ENCODE results near the gene MROH9. TPM values are rescaled to one million over a fixed set of nuclear protein-coding genes. Genes with fewer than 3 reads are reported as not detected.

MROH9 gene, protein sequence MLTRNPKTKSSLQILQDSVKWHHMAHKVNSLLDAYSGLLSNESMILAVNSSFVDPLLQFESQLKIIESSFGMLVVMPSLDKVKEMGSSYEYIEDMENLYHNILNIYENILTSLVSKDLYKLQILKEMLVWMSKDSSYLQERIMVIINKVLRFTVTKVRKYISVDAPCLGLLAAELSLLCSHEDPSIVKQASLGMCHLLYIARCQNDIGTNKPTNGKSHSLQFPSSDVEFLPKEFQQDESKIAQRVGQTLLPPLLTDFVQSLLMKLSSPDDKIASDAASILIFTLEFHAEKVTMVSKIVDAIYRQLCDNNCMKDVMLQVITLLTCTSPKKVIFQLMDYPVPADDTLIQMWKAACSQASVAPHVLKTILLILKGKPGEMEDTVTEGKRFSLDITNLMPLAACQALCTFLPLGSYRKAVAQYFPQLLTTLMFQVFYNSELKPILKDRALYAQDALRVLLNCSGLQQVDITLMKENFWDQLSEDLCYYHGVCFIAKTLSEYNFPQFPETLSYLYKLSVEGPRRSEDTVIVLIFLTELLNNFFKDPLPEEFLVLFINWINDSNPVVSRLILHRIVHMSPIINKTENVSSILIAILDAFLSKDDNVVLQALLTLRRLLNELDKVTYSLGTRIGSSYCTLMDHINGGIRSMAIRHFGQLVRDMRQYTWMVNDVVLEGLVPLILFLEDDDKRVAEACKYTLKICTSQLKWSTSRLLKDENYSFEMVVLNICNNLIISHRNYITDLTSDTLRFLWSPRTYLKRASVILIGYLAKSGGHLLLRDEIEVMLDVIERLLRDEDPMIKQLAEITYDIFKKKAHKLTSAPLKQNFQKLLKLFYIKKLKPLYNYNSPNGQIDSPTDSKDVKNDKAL
- total RNA-seq: not detected

DNA sequence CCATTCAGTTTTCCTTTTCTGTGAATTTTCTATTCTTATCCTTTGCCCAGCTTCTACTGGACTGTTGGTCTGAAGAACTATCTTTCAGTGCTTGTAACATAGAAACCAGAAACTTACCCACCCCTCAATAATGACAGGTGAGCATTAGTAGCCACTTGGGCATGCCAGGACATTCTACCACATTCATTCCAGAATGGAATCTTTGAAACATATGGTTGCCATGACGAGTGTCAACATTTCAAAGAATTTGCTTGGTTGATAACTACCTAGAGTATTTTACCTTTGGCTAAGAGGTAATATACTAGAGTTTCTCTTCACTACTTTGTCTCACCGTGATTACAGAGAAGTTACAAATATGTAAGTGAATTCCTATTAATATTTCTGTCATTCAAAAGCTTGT is at the start of gene MROH9:
MROH9 (plus strand) TSS at position 304 of the 400 bp plus-strand sequence. CDS start 10,023 bp downstream, outside the sequence.
- no peaks in the 10 kb centered on the region for H3K9me3 ChIP-seq
- H3K4me3 ChIP-seq: no peak within 1 kb of the TSS
- no peak within 1 kb of the TSS for H3K27ac ChIP-seq
- no peaks in the 10 kb centered on the region for H3K36me3 ChIP-seq
- no peak for DNase-seq (ENCODE audit: low spot score in 2 of 2)
- no peaks in the 10 kb centered on the region for H3K27me3 ChIP-seq
- 50% methylated on average over 2 of the region's 2 CpGs for WGBS
- TF ChIP-seq POLR2AphosphoS5 (IDR thresholded peaks at IDR 0.05) (no peak), POLR2A (IDR thresholded peaks at IDR 0.05) (no peak), EP300 (IDR thresholded peaks at IDR 0.05) (no peak)
- TF ChIP-seq, protein P1, sequence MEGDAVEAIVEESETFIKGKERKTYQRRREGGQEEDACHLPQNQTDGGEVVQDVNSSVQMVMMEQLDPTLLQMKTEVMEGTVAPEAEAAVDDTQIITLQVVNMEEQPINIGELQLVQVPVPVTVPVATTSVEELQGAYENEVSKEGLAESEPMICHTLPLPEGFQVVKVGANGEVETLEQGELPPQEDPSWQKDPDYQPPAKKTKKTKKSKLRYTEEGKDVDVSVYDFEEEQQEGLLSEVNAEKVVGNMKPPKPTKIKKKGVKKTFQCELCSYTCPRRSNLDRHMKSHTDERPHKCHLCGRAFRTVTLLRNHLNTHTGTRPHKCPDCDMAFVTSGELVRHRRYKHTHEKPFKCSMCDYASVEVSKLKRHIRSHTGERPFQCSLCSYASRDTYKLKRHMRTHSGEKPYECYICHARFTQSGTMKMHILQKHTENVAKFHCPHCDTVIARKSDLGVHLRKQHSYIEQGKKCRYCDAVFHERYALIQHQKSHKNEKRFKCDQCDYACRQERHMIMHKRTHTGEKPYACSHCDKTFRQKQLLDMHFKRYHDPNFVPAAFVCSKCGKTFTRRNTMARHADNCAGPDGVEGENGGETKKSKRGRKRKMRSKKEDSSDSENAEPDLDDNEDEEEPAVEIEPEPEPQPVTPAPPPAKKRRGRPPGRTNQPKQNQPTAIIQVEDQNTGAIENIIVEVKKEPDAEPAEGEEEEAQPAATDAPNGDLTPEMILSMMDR (IDR thresholded peaks at IDR 0.05): no peak
- no peaks in the 10 kb centered on the region for H3K4me1 ChIP-seq

DNA sequence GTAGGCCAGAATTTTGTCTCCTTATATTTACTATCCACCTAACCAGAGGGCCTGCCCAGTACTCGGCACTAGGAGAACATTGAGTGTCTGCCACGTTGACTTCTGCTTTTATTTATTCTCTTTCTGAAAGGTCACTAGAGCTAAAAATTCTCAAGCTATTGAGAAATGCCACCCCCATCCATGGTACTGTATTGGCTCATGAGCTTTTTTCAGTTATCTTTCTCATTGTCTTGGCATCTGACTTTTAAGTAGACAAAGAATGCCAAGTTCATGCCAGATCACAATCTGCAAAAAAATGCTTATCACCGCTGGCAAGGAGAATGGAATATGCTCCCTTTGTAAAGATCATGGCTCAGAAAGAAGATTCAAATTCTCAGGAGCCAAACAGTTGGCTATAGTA is 49.8 kb upstream of the MROH9 start:
- 39% methylated on average over 3 of the region's 3 CpGs for WGBS
- no peaks in the 10 kb centered on the region for H3K27me3 ChIP-seq
- TF ChIP-seq POLR2AphosphoS5 (IDR thresholded peaks at IDR 0.05) (no peak), POLR2A (IDR thresholded peaks at IDR 0.05) (no peak), EP300 (IDR thresholded peaks at IDR 0.05) (no peak)
- TF ChIP-seq, protein P1 (IDR thresholded peaks at IDR 0.05): no peak
- H3K9me3 ChIP-seq: no peaks in the 10 kb centered on the region
- H3K27ac ChIP-seq: no peak overlapping the region
- no peak for DNase-seq (ENCODE audit: low spot score in 2 of 2)
- no peaks in the 10 kb centered on the region for H3K4me1 ChIP-seq
- no peak overlapping the region for H3K4me3 ChIP-seq
- H3K36me3 ChIP-seq: no peaks in the 10 kb centered on the region

DNA sequence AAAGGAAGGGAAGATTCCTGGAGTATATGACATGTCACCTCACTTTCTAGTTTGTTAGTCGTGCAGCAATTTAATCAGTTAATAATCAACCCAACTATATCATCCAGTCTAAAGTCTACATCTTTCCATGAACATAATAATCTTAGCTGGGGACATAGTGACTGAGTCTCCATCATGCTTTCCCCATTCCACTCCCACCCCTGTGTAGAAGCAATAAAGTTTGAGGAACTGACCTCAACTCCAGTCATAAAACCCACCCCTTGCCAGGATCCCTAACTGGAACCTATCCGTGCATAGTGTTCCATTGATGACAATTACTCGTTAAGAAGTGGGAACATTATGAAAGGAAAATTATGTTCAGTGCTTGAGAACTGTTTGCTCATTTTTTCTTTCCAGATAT is 48.9 kb upstream of the MROH9 start:
- Histone ChIP-seq H3K9me3 (no peaks in the 10 kb centered on the region), H3K36me3 (no peaks in the 10 kb centered on the region), H3K4me3 (no peak overlapping the region), H3K27me3 (no peaks in the 10 kb centered on the region), H3K4me1 (no peaks in the 10 kb centered on the region), H3K27ac (no peak overlapping the region)
- TF ChIP-seq POLR2AphosphoS5 (IDR thresholded peaks at IDR 0.05) (no peak), EP300 (IDR thresholded peaks at IDR 0.05) (no peak), POLR2A (IDR thresholded peaks at IDR 0.05) (no peak)
- TF ChIP-seq, protein P1 (IDR thresholded peaks at IDR 0.05): no peak
- 74% methylated on average over 3 of the region's 3 CpGs for WGBS
- DNase-seq (ENCODE audit: low spot score in 2 of 2): no peak

DNA sequence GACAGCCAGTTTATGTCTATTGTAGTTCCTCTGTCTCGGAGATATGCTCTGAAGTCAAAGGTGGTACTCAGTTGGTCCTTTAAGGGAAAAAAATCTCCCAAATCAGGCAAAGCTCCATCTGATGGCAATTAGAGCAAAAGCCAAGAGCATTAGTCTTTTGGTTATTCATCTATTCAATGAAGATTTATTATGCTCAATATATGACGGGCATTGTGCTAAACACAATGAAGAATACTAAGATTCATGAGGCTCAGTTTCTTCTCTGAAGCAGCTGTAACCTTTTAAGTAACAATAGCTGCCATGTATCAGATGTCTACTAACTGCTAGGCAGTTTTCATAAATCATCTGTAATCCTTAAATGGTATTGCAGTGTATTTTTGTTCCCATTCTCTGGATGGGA is 47.6 kb upstream of the MROH9 start:
- no peak for DNase-seq (ENCODE audit: low spot score in 2 of 2)
- Histone ChIP-seq H3K27ac (no peak overlapping the region), H3K27me3 (no peaks in the 10 kb centered on the region), H3K4me1 (no peaks in the 10 kb centered on the region), H3K4me3 (no peak overlapping the region), H3K9me3 (no peaks in the 10 kb centered on the region), H3K36me3 (no peaks in the 10 kb centered on the region)
- WGBS: 97% methylated on average over 2 of the region's 2 CpGs
- no peak for TF ChIP-seq POLR2AphosphoS5 (IDR thresholded peaks at IDR 0.05)
- TF ChIP-seq, protein P1 (IDR thresholded peaks at IDR 0.05): no peak
- no peak for TF ChIP-seq POLR2A (IDR thresholded peaks at IDR 0.05)
- TF ChIP-seq EP300 (IDR thresholded peaks at IDR 0.05): no peak

DNA sequence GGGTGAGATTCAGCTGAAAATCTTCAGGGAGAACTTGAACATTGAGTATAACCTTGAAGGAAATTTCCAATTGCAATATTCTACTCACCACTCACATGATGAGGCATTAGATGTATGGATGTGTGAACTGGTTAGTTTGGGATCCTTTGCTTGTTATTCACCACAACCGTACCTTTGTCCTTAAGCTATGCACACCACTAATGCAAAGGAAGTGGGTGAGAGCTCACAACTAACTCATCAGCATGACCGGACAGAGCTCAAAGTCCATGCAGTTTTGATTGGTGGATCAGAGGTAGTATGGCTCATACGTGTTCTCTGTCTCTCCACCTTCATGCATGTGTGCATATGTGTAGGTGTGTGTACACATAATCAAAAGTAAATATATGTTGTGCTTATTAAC is 43.5 kb upstream of the MROH9 start:
- H3K9me3 ChIP-seq: no peaks in the 10 kb centered on the region
- H3K4me1 ChIP-seq: no peaks in the 10 kb centered on the region
- no peaks in the 10 kb centered on the region for H3K36me3 ChIP-seq
- no peaks in the 10 kb centered on the region for H3K27me3 ChIP-seq
- H3K27ac ChIP-seq: no peak overlapping the region
- no peak overlapping the region for H3K4me3 ChIP-seq
- no peak for DNase-seq (ENCODE audit: low spot score in 2 of 2)
- TF ChIP-seq POLR2A (IDR thresholded peaks at IDR 0.05) (no peak), EP300 (IDR thresholded peaks at IDR 0.05) (no peak), POLR2AphosphoS5 (IDR thresholded peaks at IDR 0.05) (no peak)
- TF ChIP-seq, protein P1 (IDR thresholded peaks at IDR 0.05): no peak
- WGBS: 92% methylated on average over 3 of the region's 3 CpGs

Data from suprapubic skin (tissue), 4 donors.